NT2/D1 (cell line): ENCODE results near the gene TMEM86A.

Experiments
- DNase-seq: peaks from one replicate; pipeline ENCODE4 v3.0.0-alpha.2; 2011; ENCODE audit warnings: low read depth, low spot score
- H3K27me3 ChIP-seq: 2 replicates; pipeline ENCODE4 v1.6.0; 2011; ENCODE audit warnings: mild to moderate bottlenecking; ENCODE audit not compliant: insufficient read length, insufficient read depth
- H3K36me3 ChIP-seq: 2 replicates; pipeline ENCODE4 v1.6.1; 2011; ENCODE audit warnings: mild to moderate bottlenecking, low read length, mixed read lengths; ENCODE audit not compliant: insufficient read depth, insufficient read length
- H3K4me1 ChIP-seq: 2 replicates; pipeline ENCODE4 v1.5.1; 2011; ENCODE audit not compliant: insufficient read depth, insufficient read length
- H3K4me3 ChIP-seq: 2 replicates; pipeline ENCODE4 v1.5.1; 2011; ENCODE audit warnings: low read depth; ENCODE audit not compliant: insufficient read length
- H3K9ac ChIP-seq: 2 replicates; pipeline ENCODE4 v1.6.0; 2011; ENCODE audit warnings: low read depth; ENCODE audit not compliant: insufficient read length
- H3K9me3 ChIP-seq: 2 replicates; pipeline ENCODE4 v1.5.1; 2011; ENCODE audit warnings: mild to moderate bottlenecking, low read length; ENCODE audit not compliant: insufficient read depth
- SUZ12 ChIP-seq: IDR thresholded peaks from 2 replicates; pipeline ENCODE4 v1.6.1; 2011; ENCODE audit not compliant: insufficient read length, insufficient read depth; ENCODE audit errors: extremely low read depth
- YY1 ChIP-seq: IDR thresholded peaks from 2 replicates; pipeline ENCODE4 v1.6.1; 2011; ENCODE audit not compliant: insufficient read length, insufficient read depth
- ZNF274 ChIP-seq: IDR thresholded peaks from 2 replicates; pipeline ENCODE4 v1.6.1; 2011; ENCODE audit warnings: mild to moderate bottlenecking, low read depth, low read length

Gene TMEM86A

DNA sequence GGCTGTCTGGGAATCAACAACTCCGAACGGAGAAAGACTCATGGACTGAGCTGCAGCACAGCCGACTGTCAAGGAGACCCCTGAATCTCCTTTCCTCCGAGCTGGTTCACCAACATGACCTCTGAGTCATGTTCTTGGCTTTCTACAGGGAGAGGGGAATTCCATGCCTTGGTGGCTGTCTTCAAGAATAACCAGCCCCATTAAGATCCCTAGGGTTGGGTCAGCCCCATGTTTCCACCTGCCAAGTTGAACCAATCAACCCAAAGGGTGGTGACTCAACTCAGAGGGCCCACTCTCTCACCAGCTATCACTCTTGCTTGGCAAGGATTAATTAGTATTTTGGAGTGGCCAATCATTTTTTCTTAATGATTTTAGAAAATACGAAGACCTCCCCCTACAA, 55.7 kb downstream of the TMEM86A start:
- no peaks in the 10 kb centered on the region for H3K36me3 ChIP-seq
- no peaks in the 10 kb centered on the region for H3K27me3 ChIP-seq
- H3K4me3 ChIP-seq = no peak overlapping the region
- no peak for DNase-seq
- no peaks in the 10 kb centered on the region for H3K9me3 ChIP-seq
- TF ChIP-seq YY1 (no peak), SUZ12 (no peak), ZNF274 (no peak)
- no peak overlapping the region for H3K9ac ChIP-seq
- peaks cover 2% of the 10 kb centered on the region for H3K4me1 ChIP-seq
